ENCODE measurements around the gene MINAR1. TPM values are rescaled to one million over a fixed set of nuclear protein-coding genes. Genes with fewer than 3 reads are reported as not detected.

The MINAR1 gene, protein sequence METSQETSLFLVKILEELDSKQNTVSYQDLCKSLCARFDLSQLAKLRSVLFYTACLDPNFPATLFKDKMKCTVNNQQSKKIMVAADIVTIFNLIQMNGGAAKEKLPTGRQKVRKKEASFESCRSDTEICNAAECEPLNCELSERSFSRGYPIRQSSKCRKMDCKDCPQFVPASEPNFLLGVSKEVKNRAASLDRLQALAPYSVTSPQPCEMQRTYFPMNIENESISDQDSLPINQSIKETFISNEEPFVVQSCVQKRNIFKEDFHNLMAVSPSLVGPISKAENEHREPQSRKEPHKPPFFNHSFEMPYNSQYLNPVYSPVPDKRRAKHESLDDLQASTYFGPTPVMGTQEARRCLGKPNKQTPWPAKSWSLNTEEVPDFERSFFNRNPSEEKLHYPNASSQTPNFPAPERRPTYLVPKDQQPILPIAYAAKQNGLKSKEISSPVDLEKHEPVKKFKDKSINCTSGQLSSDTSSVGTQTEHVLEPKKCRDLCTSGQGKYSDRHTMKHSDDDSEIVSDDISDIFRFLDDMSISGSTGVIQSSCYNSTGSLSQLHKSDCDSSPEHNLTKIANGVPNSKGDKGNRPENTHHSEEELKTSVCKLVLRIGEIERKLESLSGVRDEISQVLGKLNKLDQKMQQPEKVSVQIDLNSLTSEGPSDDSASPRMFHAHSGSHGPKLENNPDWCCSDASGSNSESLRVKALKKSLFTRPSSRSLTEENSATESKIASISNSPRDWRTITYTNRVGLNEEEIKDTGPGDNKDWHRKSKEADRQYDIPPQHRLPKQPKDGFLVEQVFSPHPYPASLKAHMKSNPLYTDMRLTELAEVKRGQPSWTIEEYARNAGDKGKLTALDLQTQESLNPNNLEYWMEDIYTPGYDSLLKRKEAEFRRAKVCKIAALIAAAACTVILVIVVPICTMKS
- total RNA-seq (2022; extraction: Qiagen RNA extraction; ENCODE audit: low read depth) = 0.42 to 0.71 TPM (median 0.64 TPM) in 5 replicates

DNA sequence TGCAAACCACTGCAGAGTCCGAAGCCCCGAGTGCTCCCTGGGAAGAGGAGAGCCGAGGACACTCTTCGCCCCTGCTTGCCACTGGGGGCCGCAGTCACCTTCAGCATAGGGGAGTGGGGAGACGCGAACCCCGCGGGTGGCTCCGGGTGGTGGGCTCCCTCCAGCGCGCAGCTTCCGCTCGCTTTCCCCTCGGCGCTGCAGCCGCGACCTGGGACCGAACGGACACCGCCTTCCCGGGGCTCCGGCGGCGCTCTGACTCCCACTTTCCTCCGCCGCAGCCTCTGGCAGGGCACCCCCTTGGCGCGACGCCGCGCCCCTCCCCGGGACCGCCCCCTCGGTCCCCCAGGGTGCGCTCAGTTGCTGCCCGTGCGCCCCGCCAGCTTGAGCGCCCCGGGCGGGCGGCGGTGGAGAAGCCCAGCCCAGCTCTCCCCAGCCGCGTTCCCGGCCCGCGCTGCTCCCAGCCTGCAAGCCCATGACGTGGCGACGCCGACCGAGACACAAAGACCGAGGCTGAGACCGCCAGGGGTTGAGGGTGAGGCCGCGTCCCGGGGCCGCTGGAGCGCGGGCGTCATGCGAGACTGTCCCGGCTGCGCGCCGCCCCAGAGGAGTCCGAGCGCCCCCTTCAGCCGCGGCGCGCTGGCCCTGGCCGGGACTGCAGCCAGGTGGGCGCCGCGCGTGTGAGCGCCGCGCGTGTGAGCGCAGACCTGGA lies at the start of gene MINAR1:
TSS of gene MINAR1 (plus strand) at position 701 of the 709 bp plus-strand sequence. CDS start 23,812 bp downstream, outside the sequence.

Other genes starting within 250 kb of the MINAR1 start
- gene ANKRD34C, start 149.6 kb upstream of the MINAR1 start, total RNA-seq (2022; extraction: Qiagen RNA extraction; ENCODE audit: low read depth) = not detected in 5 replicates
- 170 to 198 TPM (median 194 TPM) in 5 replicates for gene TMED3, start 121.2 kb upstream of the MINAR1 start, total RNA-seq (2022; extraction: Qiagen RNA extraction; ENCODE audit: low read depth)